ENCODE results near the gene ABCB1. TPM values are rescaled to one million over a fixed set of nuclear protein-coding genes. Genes with fewer than 3 reads are reported as not detected.

Gene ABCB1
- total and polyA plus RNA-seq, 2 of the 13 experiments (the other 11 are each of a cell fraction or from before 2014, with no cell fraction given) = 42.8 to 52.6 TPM

DNA sequence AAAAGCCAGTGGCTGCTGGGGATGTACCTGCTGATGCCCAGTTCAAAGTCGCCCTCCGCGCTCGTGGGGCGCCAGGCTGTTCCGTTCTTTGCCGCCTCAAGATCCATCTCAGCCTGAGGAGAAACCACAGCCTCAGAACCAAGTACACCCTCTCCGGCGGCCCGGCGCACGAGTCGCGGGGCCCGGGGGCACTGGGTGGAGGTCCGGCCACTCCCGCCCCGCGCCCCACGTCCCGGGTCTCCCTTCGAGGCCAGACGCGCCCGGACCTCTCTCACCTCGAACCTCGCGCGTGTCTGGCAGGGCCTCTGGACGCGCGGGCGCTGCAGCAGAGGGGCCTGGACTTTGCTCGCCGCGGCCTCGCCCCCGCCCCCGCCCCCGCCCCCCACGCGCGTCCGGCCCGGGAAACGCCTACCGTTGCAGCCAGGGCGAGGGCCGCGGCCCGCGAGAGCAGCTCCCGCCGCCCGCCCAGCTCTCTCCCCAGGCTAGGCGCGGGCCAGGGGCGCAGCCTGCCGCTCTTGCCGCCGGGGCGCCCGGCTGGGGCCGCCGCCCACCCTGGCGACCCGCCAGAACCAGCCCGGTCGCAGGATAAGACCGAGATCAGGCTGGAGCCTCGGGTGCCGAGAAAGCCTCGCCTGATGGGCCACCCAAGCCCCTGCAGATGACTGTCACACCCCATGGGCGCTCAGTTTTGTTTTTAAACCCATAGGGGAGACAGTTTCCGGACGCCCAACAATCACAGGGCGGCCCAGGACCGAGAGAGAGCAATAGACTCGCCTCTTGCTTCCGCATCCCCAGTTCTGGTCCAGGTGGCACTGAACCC is 125.1 kb downstream of the ABCB1 start, which contains the start of gene ABCB4 (continued):
- peak; percentile 65 for TF ChIP-seq SALL1 (CRISPR knock-in tag; IDR thresholded peaks at IDR 0.05)
- TF ChIP-seq ZNF225 (CRISPR knock-in tag; IDR thresholded peaks at IDR 0.05) = peak; percentile 59; the same call in 1 of the 2 replicates
- TF ChIP-seq, protein P1, sequence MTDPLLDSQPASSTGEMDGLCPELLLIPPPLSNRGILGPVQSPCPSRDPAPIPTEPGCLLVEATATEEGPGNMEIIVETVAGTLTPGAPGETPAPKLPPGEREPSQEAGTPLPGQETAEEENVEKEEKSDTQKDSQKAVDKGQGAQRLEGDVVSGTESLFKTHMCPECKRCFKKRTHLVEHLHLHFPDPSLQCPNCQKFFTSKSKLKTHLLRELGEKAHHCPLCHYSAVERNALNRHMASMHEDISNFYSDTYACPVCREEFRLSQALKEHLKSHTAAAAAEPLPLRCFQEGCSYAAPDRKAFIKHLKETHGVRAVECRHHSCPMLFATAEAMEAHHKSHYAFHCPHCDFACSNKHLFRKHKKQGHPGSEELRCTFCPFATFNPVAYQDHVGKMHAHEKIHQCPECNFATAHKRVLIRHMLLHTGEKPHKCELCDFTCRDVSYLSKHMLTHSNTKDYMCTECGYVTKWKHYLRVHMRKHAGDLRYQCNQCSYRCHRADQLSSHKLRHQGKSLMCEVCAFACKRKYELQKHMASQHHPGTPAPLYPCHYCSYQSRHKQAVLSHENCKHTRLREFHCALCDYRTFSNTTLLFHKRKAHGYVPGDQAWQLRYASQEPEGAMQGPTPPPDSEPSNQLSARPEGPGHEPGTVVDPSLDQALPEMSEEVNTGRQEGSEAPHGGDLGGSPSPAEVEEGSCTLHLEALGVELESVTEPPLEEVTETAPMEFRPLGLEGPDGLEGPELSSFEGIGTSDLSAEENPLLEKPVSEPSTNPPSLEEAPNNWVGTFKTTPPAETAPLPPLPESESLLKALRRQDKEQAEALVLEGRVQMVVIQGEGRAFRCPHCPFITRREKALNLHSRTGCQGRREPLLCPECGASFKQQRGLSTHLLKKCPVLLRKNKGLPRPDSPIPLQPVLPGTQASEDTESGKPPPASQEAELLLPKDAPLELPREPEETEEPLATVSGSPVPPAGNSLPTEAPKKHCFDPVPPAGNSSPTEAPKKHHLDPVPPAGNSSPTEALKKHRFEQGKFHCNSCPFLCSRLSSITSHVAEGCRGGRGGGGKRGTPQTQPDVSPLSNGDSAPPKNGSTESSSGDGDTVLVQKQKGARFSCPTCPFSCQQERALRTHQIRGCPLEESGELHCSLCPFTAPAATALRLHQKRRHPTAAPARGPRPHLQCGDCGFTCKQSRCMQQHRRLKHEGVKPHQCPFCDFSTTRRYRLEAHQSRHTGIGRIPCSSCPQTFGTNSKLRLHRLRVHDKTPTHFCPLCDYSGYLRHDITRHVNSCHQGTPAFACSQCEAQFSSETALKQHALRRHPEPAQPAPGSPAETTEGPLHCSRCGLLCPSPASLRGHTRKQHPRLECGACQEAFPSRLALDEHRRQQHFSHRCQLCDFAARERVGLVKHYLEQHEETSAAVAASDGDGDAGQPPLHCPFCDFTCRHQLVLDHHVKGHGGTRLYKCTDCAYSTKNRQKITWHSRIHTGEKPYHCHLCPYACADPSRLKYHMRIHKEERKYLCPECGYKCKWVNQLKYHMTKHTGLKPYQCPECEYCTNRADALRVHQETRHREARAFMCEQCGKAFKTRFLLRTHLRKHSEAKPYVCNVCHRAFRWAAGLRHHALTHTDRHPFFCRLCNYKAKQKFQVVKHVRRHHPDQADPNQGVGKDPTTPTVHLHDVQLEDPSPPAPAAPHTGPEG (CRISPR knock-in tag; IDR thresholded peaks at IDR 0.05) = no peak
- TF ChIP-seq PRDM4 (CRISPR knock-in tag; IDR thresholded peaks at IDR 0.05; ENCODE audit: borderline replicate concordance) = no peak
- TF ChIP-seq ZNF274 (CRISPR knock-in tag; IDR thresholded peaks at IDR 0.05) = no peak
- TF ChIP-seq BORCS8-MEF2B (CRISPR knock-in tag; IDR thresholded peaks at IDR 0.05) = 0 out of 2 replicates have a peak, but pooled peaks have one; percentile 63
- no peak for TF ChIP-seq FOSL1 (CRISPR knock-in tag; IDR thresholded peaks at IDR 0.05; ENCODE audit: borderline replicate concordance)
- no peak for TF ChIP-seq IKZF4 (CRISPR knock-in tag; IDR thresholded peaks at IDR 0.05; ENCODE audit: borderline replicate concordance, low read depth, not compliant biosample characterization)
- TF ChIP-seq, protein P2, sequence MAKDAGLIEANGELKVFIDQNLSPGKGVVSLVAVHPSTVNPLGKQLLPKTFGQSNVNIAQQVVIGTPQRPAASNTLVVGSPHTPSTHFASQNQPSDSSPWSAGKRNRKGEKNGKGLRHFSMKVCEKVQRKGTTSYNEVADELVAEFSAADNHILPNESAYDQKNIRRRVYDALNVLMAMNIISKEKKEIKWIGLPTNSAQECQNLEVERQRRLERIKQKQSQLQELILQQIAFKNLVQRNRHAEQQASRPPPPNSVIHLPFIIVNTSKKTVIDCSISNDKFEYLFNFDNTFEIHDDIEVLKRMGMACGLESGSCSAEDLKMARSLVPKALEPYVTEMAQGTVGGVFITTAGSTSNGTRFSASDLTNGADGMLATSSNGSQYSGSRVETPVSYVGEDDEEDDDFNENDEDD (CRISPR knock-in tag; IDR thresholded peaks at IDR 0.05; ENCODE audit: borderline replicate concordance) = peak; percentile 56; the same call in 1 of the 2 replicates
- TF ChIP-seq, protein P3, sequence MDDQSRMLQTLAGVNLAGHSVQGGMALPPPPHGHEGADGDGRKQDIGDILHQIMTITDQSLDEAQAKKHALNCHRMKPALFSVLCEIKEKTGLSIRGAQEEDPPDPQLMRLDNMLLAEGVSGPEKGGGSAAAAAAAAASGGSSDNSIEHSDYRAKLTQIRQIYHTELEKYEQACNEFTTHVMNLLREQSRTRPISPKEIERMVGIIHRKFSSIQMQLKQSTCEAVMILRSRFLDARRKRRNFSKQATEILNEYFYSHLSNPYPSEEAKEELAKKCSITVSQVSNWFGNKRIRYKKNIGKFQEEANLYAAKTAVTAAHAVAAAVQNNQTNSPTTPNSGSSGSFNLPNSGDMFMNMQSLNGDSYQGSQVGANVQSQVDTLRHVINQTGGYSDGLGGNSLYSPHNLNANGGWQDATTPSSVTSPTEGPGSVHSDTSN (CRISPR knock-in tag; IDR thresholded peaks at IDR 0.05; ENCODE audit: borderline replicate concordance) = no peak
- TF ChIP-seq ZBTB4 (CRISPR knock-in tag; IDR thresholded peaks at IDR 0.05; ENCODE audit: borderline replicate concordance) = no peak
